Activated CD4-positive, CD25-positive, alpha-beta regulatory T cell (primary cell): Measurements from ENCODE around the gene PPM1F.
"Not testable (repeated sequence)": the region's sequence is repeated elsewhere in the genome, so short reads cannot be mapped to it uniquely, and the experiment has no call there.

Experiments used
- DNase-seq, 4 experiments: peaks; one replicate each; lab custom pipeline; 2025; lab: John Stamatoyannopoulos, UW

The PPM1F gene

DNA sequence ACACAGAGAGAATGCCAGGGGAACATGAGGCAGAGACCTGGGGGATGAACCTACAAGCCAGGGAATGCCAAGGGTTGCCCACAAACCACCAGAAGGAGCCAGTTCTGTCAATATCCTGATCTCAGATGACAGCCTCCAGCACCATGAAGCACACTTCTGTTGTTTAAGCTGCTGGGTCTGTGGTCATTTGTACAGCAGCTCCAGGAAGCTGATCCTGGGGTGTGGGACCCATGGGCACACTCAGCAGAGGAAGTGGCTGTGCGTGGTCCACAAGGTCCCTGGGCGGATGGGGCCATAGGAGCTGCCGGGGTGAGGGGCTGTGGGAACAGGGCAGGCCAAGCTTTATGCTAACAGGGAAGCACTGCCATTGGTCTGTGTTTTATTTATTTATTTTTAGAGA, 12.1 kb downstream of the PPM1F start:
- no peak for DNase-seq

DNA sequence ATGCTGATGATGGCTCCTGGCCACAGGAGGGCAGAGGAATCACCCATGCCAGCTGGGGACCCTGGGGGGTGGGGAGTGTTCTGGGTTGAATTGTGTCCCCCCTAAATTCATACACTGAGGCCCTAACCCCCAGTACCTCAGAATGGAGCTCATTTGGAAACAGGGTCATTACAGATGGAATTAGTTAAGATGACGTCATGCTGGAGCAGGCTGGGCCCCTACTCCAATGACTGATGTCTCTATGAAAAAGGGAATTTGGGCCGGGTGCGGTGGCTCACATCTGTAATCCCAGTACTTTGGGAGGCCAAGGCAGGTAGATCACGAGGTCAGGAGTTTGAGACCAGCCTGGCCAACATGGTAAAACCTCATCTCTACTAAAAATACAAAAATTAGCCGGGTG, 12.7 kb downstream of the PPM1F start:
- DNase-seq = not testable (repeated sequence)

DNA sequence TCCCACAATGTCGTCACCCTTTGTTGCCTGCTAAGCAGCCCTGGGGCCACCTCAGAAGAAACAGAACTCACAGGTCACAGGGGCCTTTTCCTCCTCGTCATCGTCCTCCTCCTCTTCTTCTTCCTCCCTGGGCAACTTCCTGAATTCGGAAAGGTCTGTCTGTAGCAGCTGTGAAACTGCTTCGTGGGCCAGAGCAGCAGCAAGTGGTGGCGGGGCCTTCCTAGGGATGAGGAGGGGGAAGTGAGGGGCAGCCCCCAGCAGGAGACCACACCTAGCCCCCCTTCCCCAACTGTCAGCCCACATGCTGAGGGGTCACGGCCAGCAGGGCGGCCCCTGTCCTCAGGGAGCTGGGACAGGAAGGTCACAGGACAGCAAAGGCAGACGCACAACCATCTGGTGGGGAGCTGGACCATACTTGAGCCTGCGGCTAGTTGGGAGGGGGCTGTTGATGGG, 13.2 kb downstream of the PPM1F start:
- no peak for DNase-seq

DNA sequence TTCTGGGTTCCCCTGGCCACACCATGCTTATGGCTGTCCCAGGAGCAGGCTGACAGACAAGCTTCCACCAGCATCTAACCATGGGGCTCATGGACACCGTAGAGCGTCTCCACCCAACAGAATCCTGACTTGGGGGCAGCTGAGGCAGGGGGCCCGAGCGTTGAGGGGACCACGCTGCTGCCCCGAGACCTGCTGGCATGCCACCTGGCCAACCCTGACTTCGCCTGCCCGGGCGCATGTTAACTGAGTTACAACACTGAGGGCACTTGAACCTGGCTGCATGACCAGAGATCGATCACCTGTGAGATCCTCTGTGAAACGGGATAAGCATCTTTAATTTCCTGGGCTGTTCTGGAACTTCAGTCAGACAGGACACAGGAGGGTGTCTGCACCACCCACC, 13.7 kb downstream of the PPM1F start:
- DNase-seq = no peak

DNA sequence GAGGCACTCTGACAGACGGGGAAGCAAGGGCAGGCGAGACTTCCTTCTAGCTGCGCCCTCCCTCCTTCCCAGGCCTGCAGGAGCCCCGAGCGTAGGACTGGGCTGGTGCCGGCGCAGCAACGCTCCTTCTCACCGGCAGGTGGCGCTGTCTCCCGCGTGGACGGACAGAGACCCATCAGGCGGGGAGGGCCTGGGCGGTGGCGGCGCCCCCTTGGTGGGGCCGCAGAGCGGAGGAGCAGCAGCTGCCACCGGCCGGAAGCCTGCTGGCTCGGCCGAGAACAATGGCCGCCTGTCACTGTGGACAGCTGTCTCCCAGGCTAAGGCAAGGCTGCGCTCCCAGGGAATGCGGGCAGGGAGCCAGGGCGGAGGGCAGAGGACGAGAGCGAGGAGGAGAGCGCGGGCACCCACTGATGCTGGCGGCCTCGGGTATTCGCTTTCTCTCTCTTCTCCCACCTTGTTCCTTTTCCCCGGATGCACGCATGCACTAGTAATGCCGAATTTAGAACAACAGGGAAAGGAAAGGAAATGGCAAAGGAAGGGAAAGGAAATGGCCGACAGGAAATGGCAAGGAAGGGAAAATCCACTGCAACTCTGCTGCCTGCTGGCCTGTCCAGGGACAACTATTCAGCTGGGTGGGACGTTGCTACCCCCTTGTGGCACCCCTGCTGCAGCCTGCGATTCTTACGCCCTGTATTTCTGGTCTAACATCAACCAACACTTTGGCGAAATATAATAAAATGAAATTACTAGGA, 14.4 kb downstream of the PPM1F start:
- peak; percentile 77 to 87 (median 82) for DNase-seq

DNA sequence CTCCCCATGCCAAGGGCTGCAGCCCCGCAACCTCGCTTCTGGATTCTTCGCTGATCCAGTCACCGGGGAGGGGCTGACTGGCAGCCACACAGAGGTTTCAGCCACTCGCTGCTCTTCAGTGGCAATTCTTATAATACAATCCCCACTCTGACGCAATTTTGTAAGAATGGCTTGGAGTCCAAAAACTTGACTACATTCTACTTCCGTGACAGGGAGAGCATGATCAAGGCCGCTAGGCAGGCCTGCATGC, 14.9 kb downstream of the PPM1F start:
- no peak for DNase-seq

DNA sequence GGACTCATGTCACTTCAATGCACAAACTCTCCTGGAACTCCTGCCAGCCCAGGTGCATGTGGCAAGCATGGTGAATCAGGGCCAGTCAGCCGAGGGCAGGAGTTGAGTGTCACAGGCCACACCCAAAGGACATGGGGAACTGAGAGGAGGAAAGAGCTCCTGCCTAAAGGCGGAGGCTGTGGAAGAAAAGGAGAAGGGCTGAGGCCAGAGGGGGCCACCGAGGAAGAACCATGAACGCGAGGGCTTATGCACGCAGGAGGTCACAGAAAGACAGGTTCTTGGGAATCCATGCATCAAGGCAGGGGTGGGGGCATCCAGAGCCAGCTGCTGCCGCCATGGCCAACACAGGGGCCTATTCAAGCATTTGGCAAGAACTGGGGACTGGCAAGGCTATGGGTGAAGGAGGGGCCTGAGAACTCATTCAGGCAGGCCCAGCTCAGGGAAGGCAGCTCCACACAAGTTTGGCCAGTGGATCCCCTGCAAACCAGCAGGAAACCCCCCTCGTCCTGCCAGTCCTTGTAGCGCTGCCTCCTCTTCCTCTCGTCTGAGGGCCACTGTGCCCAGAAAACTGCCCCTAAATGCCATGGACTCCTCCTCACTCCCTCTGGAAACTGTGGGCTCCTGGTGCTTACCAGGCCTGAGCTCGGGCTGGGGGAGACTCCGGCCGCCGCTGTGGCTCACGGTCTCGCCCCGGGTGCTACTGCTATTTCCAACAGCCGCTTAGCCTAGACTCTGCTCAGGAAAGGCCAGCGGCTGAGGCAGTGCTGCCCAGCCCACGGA, 15.4 kb downstream of the PPM1F start:
- DNase-seq = no peak

DNA sequence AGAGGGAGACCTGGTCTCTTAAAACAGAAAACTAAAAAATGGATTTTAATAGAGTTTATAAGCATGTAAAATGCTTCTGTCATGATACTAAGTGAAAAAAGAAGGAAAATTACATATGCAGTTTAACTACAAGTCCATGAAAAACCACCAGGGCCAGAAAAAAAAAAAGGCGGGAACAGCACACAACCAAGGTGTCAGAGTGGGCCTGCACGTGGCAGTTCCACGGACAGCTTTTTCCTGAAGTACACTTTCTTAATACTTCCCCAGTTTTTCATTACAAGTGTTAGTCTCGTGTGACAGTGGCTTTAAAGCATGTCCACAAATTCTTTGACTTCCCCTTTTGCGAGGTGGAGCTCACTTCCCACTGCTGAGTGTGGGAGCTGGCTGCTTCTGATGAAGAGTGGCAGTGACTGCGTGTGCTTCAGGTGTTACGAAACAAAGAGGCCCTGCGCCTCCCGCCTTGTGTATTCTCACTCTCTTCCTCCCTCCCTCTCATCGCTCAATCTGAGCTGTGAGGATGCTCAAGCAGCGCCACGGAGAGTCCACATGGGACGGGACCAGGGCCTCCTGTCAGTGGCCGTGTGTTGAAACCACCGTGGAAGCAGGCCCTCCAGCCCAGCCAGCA, 16.4 kb downstream of the PPM1F start:
- no peak for DNase-seq

DNA sequence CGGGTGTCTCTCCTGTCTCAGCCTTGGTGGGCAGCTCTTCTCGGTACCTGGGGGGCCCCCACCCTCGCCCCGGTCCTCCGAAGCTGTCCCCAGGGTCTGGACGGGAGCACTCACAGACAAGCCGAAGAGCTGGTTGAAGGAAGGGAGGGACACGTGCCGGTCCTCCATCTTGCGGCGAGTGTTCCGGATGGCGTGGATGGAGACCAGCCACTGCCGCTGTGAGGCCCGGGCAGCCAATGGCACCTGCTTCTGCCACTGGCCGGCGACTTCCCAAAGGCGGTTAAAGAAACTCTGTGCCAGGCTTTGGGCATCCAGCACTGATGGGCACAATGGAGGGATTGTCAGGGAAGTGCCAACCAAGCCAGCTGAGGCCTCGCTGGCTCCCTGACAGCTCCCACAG, 18.7 kb downstream of the PPM1F start:
- DNase-seq = no peak

DNA sequence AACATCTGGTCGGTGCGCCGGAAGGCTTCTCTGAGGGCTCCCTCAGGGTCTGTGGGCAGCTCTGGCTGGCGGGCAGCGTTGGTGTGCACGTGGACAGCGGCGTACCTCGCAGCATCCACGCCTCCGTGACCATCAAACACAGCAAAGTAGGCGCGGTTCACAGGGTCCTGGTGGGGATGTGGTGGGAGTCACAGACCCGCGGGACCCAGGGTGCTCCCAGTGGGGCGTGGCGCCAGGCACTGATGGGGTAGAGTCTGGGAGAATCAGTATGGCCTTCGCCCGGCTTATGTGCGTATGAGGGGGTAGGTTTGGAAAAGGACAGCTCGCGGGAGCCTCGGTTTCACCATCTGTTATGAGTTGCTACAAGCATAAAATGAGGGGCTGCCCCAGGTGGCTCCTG, 19.2 kb downstream of the PPM1F start:
- DNase-seq = no peak

DNA sequence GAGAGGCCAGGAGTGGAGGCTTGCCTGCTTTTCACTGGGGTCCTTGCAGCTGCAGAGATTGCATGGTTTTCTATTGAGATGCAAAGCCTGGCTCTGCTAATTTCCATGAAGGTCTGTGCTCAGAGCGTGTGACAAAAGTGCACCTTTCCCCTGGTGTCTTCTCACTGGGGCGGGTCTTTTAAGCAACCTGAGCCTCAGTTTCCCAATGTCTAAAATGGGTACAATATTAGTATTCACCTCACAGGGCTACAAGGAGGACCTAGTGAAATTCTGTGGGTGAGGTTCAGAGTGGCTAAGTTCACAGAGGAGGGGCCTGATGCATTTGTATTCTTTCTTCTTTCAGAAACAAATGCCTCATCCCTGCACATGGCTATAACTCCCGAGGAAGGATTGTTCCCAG, 20.3 kb downstream of the PPM1F start:
- no peak for DNase-seq

DNA sequence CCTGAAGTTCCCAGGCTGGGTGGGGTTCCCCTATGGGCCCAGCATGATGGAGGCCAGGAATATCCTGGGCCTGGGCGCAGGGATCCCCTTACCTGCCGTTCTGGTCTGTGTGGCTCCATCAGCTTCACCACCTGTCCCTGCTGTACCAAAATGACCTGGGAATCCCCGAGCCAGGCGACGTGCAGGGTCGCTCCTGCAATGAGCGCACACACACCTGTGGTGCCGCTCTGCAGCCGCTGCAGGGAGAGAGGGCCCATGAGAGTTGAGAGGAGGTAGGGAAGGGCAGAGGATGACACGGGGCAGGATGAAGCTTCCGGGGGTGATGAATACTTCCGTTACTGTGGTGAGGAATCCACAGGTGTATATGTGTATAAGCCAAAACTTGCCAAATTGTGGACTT, 21.6 kb downstream of the PPM1F start:
- DNase-seq = no peak

DNA sequence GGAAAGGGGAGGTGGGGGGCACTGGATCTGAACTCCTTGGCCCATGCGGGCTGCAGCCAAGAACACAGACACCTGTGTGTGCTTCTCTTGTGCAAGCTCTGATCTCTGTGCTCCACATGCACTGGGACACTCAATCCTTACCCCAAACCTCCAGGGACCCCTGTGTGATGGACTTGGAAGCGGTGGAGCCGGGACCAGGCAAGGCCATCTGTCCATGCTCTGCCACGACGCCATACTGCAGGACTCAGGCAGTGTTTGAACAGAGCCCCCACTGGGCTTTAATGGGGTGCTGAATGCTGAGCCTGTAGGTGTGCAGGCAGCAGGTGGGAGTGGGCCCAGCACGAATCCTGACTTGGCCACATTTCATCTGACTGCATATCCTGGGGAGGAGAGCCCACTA, 23.4 kb downstream of the PPM1F start:
- DNase-seq = no peak

DNA sequence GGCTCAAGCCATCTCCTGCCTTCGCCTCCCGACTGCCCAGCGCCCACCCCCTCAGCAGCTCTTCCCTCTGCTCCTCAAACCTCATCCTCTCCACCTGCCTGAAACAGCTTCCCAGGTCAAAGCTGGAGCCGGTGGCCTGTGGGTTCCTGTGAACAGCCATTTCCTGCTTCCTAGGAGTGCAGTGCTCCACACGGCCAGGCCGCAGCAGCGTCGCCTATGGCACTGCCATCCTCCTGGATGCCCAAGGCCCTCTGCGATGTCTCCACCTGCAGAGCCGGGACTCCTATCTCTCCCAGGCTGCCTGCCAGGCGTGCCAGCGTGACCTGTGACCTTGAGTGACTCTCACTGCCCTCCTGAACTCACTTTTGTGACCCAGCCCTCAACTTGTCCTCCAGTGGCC, 24.6 kb downstream of the PPM1F start:
- no peak for DNase-seq

DNA sequence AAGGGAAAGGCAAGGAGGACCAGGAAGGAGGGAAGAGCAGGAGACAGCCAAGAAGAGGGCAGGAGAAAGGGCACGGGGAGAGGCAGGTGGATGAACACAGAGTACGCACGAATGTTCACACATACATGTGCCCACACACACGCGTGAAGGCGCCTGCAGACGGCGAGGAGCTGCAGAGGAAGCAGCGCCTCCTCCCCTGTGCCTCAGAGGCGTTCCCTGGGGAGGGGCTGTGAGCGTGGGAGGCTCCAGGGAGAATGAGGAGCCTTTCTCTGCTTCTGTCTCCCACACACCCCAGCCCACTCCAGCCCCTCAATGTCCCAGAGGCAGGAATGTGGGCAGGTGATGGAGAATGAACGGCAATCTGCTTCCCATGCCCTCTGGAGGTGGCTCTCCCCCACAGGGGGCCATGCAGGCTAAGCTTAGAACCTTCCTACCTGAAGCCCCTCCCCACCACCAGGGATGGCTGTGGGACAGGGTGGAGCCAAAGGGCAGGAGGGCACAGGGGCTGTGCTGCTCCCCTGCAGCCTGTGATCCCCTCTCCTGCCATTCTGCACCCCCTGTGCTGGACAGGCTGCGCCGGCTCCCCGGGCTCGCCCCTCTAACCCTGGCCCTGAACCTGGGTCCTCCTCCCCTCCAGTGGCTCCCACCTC, 25.3 kb downstream of the PPM1F start:
- no peak for DNase-seq

DNA sequence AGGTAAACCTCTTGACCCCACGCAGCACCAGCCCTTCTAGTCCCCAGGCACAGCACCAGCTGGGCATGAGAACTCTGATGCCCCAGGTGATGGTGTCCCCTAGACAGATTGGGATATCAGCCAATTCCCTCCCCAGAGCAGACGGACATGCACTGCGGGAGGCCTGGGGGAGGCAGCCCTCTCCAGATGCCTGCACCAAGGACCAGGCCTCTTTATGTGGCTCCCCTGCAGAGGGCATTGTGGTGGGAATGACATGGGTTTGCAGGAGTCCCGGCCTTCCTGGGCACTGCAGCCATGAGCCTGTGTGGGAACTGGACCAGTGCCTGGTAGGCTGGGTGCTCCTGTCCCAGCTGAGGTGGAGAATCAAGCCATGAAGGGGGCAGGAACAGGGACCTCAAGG, 25.9 kb downstream of the PPM1F start:
- no peak for DNase-seq

DNA sequence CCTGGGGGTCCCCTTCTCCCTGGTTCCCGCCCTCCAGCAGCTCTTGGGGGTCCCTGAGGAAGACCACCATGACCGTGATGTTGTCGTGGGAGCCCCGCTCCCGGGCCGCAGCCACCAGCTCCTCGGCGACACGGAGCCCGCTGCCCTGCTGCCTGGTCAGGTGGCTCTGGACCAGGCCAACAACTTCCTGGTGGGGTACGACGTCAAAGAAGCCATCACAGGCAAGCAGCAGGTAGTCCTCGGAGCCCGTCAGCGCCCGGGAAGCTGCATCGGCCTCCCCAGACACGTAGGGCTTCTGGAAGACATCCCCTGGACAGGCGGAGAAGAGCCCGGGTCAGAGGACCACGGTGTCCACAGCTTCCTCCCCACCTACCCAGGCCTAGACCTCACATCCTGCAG, 29.5 kb downstream of the PPM1F start:
- no peak for DNase-seq

DNA sequence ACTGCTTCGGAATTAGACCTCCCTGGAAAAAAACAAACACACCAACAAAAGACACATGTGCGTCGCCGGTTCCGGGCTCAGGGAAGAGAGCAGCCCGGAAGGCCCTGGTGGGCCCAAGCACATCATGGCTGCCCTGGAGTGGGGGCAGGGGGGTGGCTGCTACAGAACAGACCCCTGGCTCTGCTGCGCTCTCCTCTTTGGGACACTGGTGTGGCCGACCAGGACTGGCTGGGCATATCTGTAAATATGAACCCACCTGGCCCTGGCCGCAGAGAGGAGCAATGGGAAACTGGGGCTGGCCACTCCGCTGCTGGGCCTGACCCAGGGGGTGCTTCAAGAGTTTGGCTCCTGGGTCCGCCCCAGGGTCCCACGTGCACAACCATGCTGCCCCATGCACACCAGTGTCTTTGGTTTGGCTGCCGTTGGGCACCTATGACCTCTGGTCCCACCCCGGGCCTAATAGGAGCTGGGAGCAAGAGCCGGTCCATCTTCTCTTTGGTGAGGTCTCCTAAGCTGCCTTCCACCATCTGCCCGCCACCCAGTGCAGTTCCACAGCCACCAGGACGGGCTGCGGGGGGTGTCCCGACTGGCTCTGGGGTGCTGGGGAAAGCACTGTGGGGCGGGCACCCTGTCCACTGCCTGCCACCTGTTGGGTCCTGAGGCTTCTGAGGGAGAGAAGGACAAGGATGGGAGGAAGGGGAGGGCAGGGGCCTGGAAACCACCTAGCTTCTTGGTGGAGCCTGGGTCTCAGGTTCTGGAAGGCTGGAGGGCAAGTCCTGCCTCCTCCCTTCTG, 30.1 kb downstream of the PPM1F start:
- DNase-seq = no peak

DNA sequence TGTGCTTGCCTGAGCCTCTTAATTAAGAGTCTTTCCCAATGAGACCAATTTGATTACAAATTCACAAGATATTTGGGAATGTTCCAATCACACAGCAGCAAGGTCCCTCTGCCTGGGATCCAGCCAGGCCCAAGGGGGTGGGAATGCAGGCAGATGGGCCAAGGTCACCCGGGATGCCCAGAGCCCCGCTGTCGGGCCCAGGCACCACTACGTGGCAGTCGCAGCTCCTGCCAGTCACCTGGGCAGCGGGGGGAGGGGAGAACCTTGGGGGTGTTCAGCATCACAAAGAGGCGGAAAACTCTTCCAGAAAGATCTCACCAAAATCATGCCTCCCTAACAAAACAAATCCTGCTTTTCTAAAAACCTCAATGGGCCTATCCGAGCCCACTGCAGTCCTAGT, 30.9 kb downstream of the PPM1F start:
- no peak for DNase-seq

DNA sequence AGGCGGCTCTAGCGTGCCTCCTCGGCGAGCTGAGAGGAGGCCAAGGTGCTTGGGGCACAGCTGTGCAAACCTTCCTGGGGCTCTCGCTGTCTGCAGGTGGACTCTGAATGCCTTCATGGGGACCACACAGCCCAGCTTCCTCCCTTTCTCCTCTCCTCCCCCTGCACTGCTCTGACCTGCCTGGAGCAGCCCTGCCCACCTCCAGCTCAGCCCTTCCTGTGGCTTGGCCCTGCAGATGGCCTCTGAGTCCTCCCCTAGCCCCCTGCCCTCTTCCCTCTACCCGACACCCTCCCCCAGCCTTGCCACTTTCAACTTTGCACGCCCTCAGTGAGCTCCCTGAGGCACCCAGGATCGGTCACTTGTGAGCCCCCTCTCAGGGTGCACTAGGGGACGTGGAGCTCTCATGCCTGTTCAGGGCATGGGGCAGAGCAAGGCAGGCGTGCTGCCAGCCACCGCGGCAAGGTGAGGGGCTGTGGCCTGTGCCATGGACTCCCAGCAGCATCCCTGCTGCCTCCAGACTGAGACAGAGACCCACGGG, 31.4 kb downstream of the PPM1F start:
- DNase-seq = no peak

DNA sequence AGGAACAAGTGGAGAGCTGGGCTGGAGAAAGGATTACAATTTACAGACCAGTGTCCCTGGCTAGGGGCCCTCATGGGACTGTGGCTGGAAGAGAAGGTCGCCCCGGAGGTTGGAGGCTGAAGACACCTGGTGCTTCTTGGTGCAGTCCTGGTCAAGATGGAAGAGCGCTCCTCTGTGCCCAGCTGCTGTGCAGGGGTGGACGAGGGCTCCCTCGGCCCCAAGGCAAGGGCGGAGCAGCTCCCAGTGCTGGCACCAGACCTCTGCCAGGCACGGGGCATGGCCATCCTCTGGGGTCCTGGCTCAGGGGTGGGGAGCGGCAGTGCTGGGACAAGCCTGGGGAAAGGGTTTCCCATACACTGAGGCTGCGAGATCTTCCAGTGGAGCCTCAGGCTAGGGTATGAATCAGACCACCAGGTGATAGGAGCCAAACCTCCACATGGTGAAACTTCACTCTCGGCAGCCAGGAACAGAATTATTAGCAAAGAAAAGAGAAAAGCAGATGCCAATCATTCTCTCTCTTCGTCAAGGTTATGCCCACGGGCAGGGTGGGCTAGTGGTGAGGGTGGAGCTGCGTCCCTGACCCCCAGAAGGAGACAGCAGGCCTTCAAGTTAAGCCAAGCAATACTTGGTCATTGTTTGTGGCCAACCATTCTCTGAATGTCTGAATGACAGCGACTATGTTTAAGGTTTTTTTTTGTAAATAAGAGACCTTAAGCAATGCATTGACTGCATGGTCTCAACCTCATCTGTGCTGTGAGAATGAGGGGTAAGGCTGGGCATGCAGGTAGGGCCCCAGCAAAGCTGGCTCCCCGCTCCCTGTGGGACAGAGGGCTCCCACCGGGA, 32.1 kb downstream of the PPM1F start:
- DNase-seq = no peak
